Mesodermal cell (in vitro differentiated cells): ENCODE measurements around the gene MAN1C1.

Experiments used
- H3K27ac ChIP-seq: 2 replicates; pipeline ENCODE4 v1.7.0; 2013; ENCODE audit warnings: mild to moderate bottlenecking, low read depth, low read length, moderate library complexity; ENCODE audit not compliant: severe bottlenecking
- H3K36me3 ChIP-seq: 2 replicates; pipeline ENCODE4 v1.7.1; 2013; ENCODE audit warnings: mild to moderate bottlenecking, low read length, moderate library complexity; ENCODE audit not compliant: control insufficient read depth, insufficient read depth
- H3K4me1 ChIP-seq: one replicate; pipeline ENCODE4 v1.7.1; 2013; ENCODE audit warnings: mild to moderate bottlenecking, low read length; ENCODE audit not compliant: insufficient read depth, control insufficient read depth, poor library complexity, severe bottlenecking
- H3K4me3 ChIP-seq: 2 replicates; pipeline ENCODE4 v1.7.0; 2013; ENCODE audit warnings: low read length, control low read depth, mild to moderate bottlenecking; ENCODE audit not compliant: insufficient read depth, poor library complexity, severe bottlenecking; ENCODE audit errors: extremely low read depth
- H3K9me3 ChIP-seq: 2 replicates; pipeline ENCODE4 v1.7.1; 2013; ENCODE audit warnings: mild to moderate bottlenecking, low read length, moderate library complexity; ENCODE audit not compliant: control insufficient read depth
- WGBS, 2 experiments: methylation state at CpG; one replicate each; pipeline ENCODE4 v1.1.5; 2013; ENCODE audit warnings: missing lambda C conversion rate in 2 of 2; ENCODE audit not compliant: insufficient coverage in 2 of 2; 5-methylcytosine and 5-hydroxymethylcytosine counted together

The MAN1C1 gene

DNA sequence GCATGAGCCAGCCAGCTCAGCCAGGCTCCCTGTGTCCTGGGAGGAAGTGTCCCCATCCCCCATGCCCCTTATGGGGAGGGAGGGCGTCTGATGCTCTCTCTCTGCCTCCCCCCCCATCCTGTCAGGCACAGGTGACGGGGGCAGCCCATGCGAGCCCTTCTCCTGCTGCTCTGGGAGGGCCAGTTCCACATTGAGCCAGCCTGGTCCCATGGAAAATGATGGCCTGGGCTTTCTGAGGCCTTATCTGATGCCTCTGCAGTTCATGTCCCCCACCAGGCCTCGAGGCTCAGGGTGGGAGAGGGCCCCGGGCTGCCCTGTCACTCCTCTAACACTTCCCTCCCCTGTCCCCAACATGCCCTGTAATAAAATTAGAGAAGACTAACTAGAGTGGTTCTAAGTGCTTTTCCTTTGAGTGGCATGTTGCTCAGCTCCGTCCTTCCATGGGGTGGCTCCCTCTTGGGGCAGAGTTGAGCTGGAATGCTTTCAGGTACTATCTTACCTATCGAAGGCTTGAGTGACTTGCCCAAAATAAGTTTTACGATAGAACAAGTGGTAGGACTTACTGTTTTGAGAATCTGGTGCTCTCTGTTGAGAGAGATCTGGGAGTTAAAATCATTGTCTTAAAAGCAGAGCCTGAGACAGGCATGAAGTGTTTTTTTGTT, 201.4 kb downstream of the MAN1C1 start:
- H3K9me3 ChIP-seq: no peaks in the 10 kb centered on the region
- H3K4me1 ChIP-seq: peaks cover 21% of the 10 kb centered on the region
- H3K36me3 ChIP-seq: peaks cover 28% of the 10 kb centered on the region
- no peak overlapping the region for H3K4me3 ChIP-seq
- 52 to 72% methylated on average over 3 to 6 of the region's 8 CpGs for WGBS, 2 experiments
- peak overlapping the region; percentile 83 for H3K27ac ChIP-seq

DNA sequence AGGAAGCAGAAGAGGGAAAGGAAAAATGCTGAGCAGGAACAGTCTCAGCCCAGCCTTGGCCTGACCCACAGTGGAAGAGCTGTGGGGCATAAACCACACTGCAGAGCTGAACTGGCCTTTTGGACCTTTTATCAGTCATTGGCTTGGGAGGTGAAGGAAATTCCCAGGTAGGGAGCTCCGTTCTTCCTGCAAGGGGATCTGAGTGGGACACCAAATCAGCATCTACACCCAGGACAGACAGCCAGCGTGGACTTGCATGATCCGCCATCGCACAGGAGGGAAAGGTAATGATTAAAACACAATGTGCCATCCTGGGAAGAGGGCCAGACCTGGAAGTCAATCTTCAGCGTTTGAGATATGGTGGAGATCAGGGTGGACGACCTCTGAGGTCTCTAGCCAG, 202.0 kb downstream of the MAN1C1 start:
- Histone ChIP-seq H3K36me3 (peaks cover 30% of the 10 kb centered on the region), H3K4me1 (peaks cover 21% of the 10 kb centered on the region), H3K9me3 (no peaks in the 10 kb centered on the region), H3K27ac (peak overlapping the region; percentile 83), H3K4me3 (peak overlapping the region; percentile 82)
- 92 to 96% methylated on average over 5 to 6 of the region's 6 CpGs for WGBS, 2 experiments

DNA sequence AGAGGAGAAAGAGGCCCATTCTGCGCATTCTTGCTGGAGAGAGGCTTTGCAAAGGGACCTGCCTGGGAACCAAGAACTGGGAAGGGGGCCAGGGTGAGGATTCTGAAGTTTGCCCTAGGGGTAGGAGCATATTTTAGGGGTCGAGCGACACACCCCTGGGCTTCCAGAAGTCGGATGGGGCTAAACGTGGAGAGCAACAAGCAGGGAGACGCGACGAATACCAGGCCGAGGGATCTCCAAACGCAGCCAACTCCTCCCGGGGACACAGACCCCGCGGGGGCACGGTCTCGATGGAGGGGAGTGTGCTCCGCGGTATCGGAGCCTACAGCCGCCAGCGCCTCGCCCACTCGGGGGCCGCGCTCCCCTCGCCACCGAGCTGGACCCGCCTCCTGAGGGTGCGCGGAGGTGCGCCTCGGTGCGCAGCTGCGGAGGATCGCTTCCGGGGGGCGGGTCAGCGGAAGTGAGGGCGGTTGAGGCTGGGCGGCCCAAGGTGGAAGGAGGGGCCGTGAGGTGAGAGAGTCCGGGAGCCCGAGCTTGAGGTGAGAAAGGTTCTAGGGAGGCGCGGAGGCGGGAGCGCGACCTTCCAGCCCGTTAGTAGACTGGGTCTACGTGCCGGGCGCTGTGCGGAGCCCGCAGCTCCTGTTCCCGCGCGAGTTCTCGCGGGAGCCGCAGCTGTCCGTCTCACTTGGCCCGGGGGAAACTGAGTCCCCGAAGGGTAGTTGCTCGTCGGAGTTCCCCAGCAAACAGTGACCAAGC, 203.1 kb downstream of the MAN1C1 start, which contains the start of gene MTFR1L:
Gene MTFR1L (plus strand): TSS at position 464 of the 756 bp plus-strand sequence. CDS start 3,151 bp downstream, outside the sequence.
- peaks cover 29% of the 10 kb centered on the region for H3K36me3 ChIP-seq
- peaks cover 21% of the 10 kb centered on the region for H3K4me1 ChIP-seq
- WGBS, 2 experiments: 1 to 2% methylated on average over 31 to 59 of the region's 64 CpGs
- H3K9me3 ChIP-seq: no peaks in the 10 kb centered on the region
- H3K4me3 ChIP-seq: peak within 1 kb of the TSS; percentile 82
- peak within 1 kb of the TSS; percentile 83 for H3K27ac ChIP-seq

DNA sequence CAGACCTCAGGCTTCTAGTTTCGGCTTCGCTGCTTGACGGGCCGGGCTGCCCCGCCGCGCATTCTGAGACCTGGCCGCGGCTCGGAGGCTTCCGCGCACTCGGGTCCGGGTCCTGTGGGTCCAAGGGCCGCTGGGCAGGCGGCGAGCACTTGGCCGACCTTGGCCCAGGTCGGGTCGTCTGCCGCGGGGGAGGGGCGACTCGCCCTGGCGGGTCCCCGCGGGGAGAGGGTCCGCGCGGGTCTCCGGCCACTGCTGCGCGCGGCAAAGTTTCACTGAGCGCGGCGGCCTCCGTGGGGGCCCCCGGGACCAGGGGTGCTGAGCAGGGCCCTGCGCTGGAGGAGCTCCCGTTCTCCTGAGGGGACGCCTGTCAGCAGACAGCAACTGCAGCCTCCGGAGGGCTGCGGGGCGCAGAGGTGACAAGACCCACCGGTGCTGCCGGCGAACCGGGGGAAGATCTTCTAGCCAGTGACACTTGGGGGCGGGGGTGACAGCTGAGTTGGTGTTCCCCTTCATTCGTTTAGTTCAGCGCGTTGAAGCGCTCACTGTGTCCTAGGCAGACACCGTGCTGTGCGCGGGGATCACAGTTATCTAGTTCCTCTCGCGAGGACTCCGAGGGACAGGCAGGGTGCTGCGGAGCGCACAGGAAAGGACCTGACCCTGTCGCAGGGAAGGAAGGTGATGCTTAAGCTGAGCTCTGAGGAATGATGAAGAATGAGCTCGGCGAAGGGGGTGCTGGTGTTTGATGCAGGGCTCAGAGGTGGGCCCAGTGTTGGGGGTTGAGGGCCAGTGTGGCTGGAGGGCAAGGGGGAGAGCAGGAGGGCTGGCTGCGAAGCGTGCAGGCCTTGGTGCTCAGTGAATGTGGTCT, 203.9 kb downstream of the MAN1C1 start:
- peaks cover 21% of the 10 kb centered on the region for H3K4me1 ChIP-seq
- no peaks in the 10 kb centered on the region for H3K9me3 ChIP-seq
- H3K4me3 ChIP-seq: peak overlapping the region; percentile 82
- peaks cover 29% of the 10 kb centered on the region for H3K36me3 ChIP-seq
- WGBS, 2 experiments: 3 to 4% methylated on average over 53 to 62 of the region's 67 CpGs
- peak overlapping the region; percentile 83 for H3K27ac ChIP-seq

DNA sequence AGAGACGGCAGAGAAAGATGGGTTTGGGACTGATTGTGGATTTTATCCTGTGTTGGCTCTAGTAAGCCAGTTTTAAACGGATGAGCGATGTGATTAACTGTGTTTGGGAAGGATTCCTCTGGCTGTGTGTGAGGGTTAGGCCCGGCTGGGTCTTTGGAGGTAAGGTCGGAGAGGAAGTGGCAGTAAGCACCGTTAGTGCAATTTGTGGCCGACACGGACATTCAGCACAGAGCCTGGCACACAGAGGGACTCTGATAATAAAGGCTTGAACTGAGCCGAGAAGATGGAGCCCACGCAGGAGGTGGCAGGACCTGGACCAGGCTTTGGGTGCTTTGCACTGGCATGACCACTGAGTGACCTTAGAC, 204.5 kb downstream of the MAN1C1 start:
- 65 to 67% methylated on average over 10 of the region's 10 CpGs for WGBS, 2 experiments

DNA sequence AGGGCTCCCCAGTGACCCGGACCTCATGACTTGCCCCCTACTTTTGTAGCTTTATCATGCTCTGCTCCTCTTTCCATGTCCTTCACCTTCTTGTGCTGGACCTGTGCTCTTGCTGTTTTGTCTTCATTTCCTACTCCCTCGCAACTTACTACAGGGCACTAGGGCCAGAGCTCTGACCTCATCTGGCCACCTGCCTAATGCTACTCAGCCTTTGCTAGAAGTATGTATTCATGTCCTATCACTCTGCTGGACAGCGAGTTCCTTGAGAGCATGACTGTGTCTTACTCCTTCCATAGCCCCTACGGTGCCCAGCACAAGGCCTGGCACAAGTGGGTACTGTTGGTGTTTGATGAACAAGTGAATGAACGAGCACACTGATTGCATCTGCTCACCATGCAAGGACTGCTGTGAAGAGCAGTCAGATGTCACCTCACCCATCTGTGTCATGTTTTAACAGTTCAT, 205.1 kb downstream of the MAN1C1 start:
- 89 to 100% methylated on average over 2 to 5 of the region's 5 CpGs for WGBS, 2 experiments
- Histone ChIP-seq H3K4me1 (peaks cover 21% of the 10 kb centered on the region), H3K36me3 (peaks cover 32% of the 10 kb centered on the region), H3K27ac (no peak overlapping the region), H3K4me3 (no peak overlapping the region), H3K9me3 (no peaks in the 10 kb centered on the region)

More for the DNA sequence above, 204.5 kb downstream of the MAN1C1 start:
- H3K27ac ChIP-seq: no peak overlapping the region
- peaks cover 21% of the 10 kb centered on the region for H3K4me1 ChIP-seq
- peak overlapping the region; percentile 82 for H3K4me3 ChIP-seq
- no peaks in the 10 kb centered on the region for H3K9me3 ChIP-seq
- H3K36me3 ChIP-seq: peaks cover 28% of the 10 kb centered on the region

DNA sequence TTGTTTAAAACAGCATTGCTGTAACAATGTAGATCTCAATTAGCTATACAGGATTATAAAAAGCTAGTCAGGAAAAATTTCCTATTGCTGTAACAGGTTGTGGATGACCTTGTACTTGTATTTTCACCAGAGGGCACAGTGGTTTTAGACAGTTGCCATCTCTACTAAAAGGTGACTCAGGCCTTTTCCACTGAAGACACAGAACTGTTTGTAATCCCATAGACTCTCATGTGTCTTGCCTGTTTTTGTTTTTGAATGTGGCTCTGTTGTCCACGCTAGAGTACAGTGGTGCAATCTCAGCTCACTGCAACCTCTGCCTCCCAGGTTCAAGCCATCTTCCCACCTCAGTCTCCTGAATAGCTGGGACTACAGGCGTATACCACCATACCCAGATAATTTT, 209.0 kb downstream of the MAN1C1 start:
- Histone ChIP-seq H3K4me1 (peaks cover 9% of the 10 kb centered on the region), H3K36me3 (peaks cover 69% of the 10 kb centered on the region), H3K9me3 (no peaks in the 10 kb centered on the region), H3K4me3 (no peak overlapping the region), H3K27ac (no peak overlapping the region)
- WGBS, 2 experiments: 100% methylated on average over 1 of the region's 2 CpGs; no CpG with 5 or more reads in 1 of the 2 experiments

DNA sequence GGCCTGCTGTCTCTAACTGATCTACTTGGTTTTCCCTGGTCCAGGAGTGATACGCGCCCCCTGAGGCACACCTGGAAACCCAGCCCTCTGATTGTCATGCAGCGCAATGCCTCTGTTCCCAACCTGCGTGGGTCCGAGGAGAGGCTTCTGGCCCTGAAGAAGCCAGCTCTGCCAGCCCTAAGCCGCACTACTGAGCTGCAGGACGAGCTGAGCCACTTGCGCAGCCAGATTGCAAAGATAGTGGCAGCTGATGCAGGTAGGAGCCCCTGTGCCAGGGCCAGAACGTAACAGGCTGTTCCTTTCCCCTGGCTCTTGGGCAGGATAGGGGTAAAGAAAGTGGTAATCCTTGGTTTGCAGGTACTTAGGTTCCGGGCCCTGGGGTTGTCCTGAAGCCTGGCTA, 210.0 kb downstream of the MAN1C1 start:
- 97 to 98% methylated on average over 9 of the region's 10 CpGs for WGBS, 2 experiments
- H3K36me3 ChIP-seq: peaks cover 79% of the 10 kb centered on the region
- peaks cover 3% of the 10 kb centered on the region for H3K4me1 ChIP-seq

DNA sequence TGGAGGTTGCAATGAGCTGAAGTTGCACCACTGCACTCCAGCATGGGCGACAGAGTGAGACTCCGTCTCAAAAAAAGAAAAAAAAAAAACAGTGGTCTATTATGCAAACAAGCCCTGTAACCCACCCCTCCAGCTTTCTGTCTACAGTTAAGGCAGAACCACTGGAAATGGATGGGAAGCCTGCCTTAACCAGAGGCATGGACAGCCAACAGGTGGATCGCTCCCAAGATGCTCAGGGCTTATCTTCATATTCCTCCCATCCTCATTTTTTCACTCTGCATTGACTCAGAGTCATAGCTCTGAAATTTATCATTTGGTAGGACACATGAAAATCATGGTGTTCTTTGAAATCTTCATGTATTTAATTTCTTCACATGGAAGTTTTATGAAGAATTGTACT, 211.9 kb downstream of the MAN1C1 start:
- Histone ChIP-seq H3K27ac (no peak overlapping the region), H3K36me3 (peaks cover 91% of the 10 kb centered on the region), H3K9me3 (no peaks in the 10 kb centered on the region), H3K4me3 (no peak overlapping the region), H3K4me1 (peaks cover 6% of the 10 kb centered on the region)
- 100% methylated on average over 2 of the region's 3 CpGs; no CpG with 5 or more reads in 1 of the 2 experiments for WGBS, 2 experiments

More for the DNA sequence above, 210.0 kb downstream of the MAN1C1 start:
- Histone ChIP-seq H3K9me3 (no peaks in the 10 kb centered on the region), H3K4me3 (no peak overlapping the region), H3K27ac (no peak overlapping the region)

DNA sequence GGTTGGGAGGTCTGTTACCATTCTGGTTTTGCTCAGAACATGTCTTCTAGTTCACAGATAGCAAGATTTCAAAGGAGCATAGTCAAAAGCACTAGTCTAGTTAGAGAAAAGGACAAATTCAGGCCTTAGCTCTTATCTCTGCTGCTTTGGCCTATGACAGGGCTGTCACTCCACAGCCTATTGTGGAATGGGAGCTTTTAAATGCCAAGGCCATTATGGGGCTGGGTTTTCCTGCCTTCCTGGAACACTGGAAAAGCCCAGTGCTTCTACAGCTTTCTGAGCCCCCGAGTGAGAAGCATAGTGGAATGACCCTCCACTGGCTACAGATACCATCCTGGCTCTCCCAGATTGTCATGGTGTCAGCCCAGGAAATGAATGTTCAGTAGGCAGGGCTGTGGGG, 212.5 kb downstream of the MAN1C1 start:
- Histone ChIP-seq H3K9me3 (no peaks in the 10 kb centered on the region), H3K4me3 (no peak overlapping the region), H3K36me3 (peaks cover 91% of the 10 kb centered on the region), H3K27ac (no peak overlapping the region), H3K4me1 (peaks cover 6% of the 10 kb centered on the region)
- WGBS, 2 experiments: 57 to 60% methylated on average over 1 of the region's 1 CpG
